K562 (cell line): ENCODE data around the gene EXOSC2. TPM values are rescaled to one million over a fixed set of nuclear protein-coding genes. Genes with fewer than 3 reads are reported as not detected.
A peak's percentile ranks its signal among the peaks of the same experiment; 100 is the strongest.

Experiments used
- CHCHD3 ChIP-seq: fragments of 250-450 bp; sonication (Bioruptor Pico); IDR thresholded peaks from 2 replicates; pipeline ENCODE4 v2.1.2; 2022; ENCODE audit warnings: mild to moderate bottlenecking
- ETS2 ChIP-seq: IDR thresholded peaks from 2 replicates; pipeline ENCODE4 v1.6.1; 2016; ENCODE audit warnings: borderline replicate concordance, missing genetic modification characterization, mild to moderate bottlenecking, moderate library complexity, missing compliant biosample characterization; ENCODE audit not compliant: poor library complexity, severe bottlenecking
- ETV6 ChIP-seq, 3 experiments: fragments of 150-350 bp in 1 of 3; sonication (generic) in 1 of 3; formaldehyde crosslinking in 1 of 3; IDR thresholded peaks; 2 replicates each; pipeline versions ENCODE4 v1.6.1 to v1.8.0; 2014 to 2022; ENCODE audit warnings: borderline replicate concordance in 2 of 3, low read depth in 2 of 3, antibody characterized with exemption in 1 of 3, low read length in 1 of 3, mild to moderate bottlenecking in 1 of 3, missing genetic modification reagents in 1 of 3
- HDAC2 ChIP-seq: fragments of 450-650 bp; IDR thresholded peaks from 2 replicates; pipeline ENCODE4 v1.6.1; 2016; ENCODE audit warnings: mild to moderate bottlenecking
- JUN ChIP-seq, 2 experiments: sonication (generic) in 1 of 2; formaldehyde crosslinking in 1 of 2; IDR thresholded peaks; 2 replicates each; pipeline versions ENCODE4 v1.6.1 to v1.8.0; 2012 to 2022; ENCODE audit warnings: borderline replicate concordance in 2 of 2, mild to moderate bottlenecking in 2 of 2, improper control_type of control experiment in 1 of 2, low read depth in 1 of 2, low read length in 1 of 2, missing genetic modification reagents in 1 of 2
- MIER1 ChIP-seq: fragments of 450-650 bp; IDR thresholded peaks from 2 replicates; pipeline ENCODE4 v1.6.1; 2016; ENCODE audit warnings: antibody characterized with exemption, mild to moderate bottlenecking, low read depth
- NFRKB ChIP-seq: fragments of 450-650 bp; IDR thresholded peaks from 2 replicates; pipeline ENCODE4 v1.6.1; 2016; ENCODE audit warnings: low read depth
- PHTF2 ChIP-seq: fragments of 250-450 bp; sonication (Bioruptor Pico); IDR thresholded peaks from 2 replicates; pipeline ENCODE4 v1.5.0; 2021; ENCODE audit warnings: mild to moderate bottlenecking
- POLR2G ChIP-seq: fragments of 200-400 bp; formaldehyde crosslinking; IDR thresholded peaks from 2 replicates; pipeline ENCODE4 v1.6.1; 2017; ENCODE audit warnings: low read depth, mild to moderate bottlenecking, antibody characterized with exemption, low read length, moderate library complexity
- TAF1 ChIP-seq: IDR thresholded peaks from 2 replicates; pipeline ENCODE4 v1.6.1; 2011; ENCODE audit warnings: mild to moderate bottlenecking, low read length, moderate library complexity; ENCODE audit not compliant: insufficient read depth, control insufficient read depth, severe bottlenecking; ENCODE audit errors: extremely low read depth
- ZNF57 ChIP-seq: fragments of 450-650 bp; formaldehyde crosslinking; IDR thresholded peaks from 2 replicates; pipeline ENCODE4 v1.4.0; 2020; ENCODE audit warnings: mild to moderate bottlenecking, moderate library complexity
- ZNF644 ChIP-seq: fragments of 200-800 bp; sonication (Bioruptor generic); IDR thresholded peaks from 2 replicates; pipeline ENCODE4 v1.6.1; 2016; ENCODE audit warnings: low read depth, missing genetic modification characterization, missing compliant biosample characterization
- polyA plus RNA-seq, 8 experiments: library from polyadenylated mRNA; depleted of rRNA in 4 of 8; stranded (reverse) in 5 of 8; unstranded in 3 of 8; fragments of >200 nt; fragmentation: Nextera tagmentation in 2 of 8; fragmentation: Illumina TruSeq in 1 of 8; extraction: Ambion mirVana in 2 of 8; extraction: Trizol in 1 of 8; gene quantifications; 2 replicates each; pipeline versions ENCODE4 v1.2.1 to v1.2.3, GENCODE V29; 2011 to 2014; ENCODE audit warnings: inconsistent platforms in 1 of 8, missing spikeins in 1 of 8
- total RNA-seq, 7 experiments: library from RNA; depleted of rRNA in 6 of 7; stranded (reverse); fragments of >200 nt in 6 of 7; fragmentation: Illumina TruSeq in 2 of 7; extraction: Trizol in 2 of 7; gene quantifications; 2 replicates each; pipeline versions ENCODE4 v1.2.1 to v1.2.3, GENCODE V29; 2011 to 2021; ENCODE audit warnings: low replicate concordance in 1 of 7
- TF ChIP-seq, protein P1 (sequence below), 2 experiments: fragments of 450-650 bp; IDR thresholded peaks; 2 replicates each; pipeline ENCODE4 v1.6.1; 2018; ENCODE audit warnings: mild to moderate bottlenecking in 2 of 2, low read depth in 1 of 2; ENCODE audit not compliant: partially characterized antibody in 2 of 2
- TF ChIP-seq, protein P2 (sequence below): fragments of 200-800 bp; sonication (Bioruptor generic); IDR thresholded peaks from 2 replicates; pipeline ENCODE4 v1.6.1; 2017; ENCODE audit warnings: missing genetic modification characterization, missing compliant biosample characterization
- TF ChIP-seq, protein P3 (sequence below), 2 experiments: fragments of 200-800 bp in 1 of 2; sonication (Bioruptor generic) in 1 of 2; sonication (generic) in 1 of 2; formaldehyde crosslinking in 1 of 2; IDR thresholded peaks in 1 of 2; conservative IDR thresholded peaks in 1 of 2; 2 replicates each; pipeline versions ENCODE4 v1.5.0 to v1.6.1; 2016 to 2020; ENCODE audit warnings: missing compliant biosample characterization in 1 of 2, missing genetic modification characterization in 1 of 2, missing genetic modification reagents in 1 of 2
- TF ChIP-seq, protein P4 (sequence below): sonication (generic); formaldehyde crosslinking; IDR thresholded peaks from 2 replicates; pipeline ENCODE4 v1.8.1; 2022; ENCODE audit warnings: missing genetic modification reagents

Gene EXOSC2
- total and polyA plus RNA-seq, 9 of the 15 experiments (the other 6 are each of a cell fraction or from before 2014, with no cell fraction given) = 46.0 to 101 (median 77.6) TPM

DNA sequence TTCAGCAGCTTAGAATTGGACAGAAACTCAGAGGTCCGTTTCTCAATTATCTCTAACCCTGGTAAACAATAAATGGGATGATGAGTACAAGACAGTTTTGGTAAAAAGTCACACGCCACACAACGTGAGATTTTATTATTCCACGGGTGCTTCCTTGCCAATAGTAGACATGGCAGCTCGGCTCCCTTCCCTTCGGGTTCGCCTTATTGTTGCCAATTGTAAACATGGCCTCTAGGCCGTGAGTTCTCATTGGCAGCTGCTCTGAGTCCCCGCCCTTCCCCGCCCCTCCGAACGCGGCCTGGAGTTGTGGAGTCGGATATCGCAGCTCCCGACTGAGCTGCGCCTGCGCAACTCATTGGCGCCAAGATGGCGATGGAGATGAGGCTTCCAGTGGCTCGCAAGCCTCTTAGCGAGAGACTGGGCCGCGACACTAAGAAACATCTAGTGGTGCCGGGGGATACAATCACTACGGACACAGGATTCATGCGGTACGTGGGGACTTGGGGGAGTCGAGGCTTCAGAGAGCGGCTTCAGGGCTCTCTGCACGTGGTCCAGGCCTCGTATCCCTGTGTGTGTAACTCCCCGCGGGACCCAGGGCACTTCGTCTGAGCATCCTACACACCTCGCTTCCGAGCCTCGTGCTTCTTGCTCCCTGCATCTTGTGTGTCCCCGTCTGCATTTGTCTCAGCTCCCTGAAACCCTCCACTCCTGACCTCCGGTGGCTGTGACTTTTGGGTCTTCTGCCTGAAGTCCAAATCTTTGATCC lies at the start of gene EXOSC2 (continued):
- TF ChIP-seq, protein P1, sequence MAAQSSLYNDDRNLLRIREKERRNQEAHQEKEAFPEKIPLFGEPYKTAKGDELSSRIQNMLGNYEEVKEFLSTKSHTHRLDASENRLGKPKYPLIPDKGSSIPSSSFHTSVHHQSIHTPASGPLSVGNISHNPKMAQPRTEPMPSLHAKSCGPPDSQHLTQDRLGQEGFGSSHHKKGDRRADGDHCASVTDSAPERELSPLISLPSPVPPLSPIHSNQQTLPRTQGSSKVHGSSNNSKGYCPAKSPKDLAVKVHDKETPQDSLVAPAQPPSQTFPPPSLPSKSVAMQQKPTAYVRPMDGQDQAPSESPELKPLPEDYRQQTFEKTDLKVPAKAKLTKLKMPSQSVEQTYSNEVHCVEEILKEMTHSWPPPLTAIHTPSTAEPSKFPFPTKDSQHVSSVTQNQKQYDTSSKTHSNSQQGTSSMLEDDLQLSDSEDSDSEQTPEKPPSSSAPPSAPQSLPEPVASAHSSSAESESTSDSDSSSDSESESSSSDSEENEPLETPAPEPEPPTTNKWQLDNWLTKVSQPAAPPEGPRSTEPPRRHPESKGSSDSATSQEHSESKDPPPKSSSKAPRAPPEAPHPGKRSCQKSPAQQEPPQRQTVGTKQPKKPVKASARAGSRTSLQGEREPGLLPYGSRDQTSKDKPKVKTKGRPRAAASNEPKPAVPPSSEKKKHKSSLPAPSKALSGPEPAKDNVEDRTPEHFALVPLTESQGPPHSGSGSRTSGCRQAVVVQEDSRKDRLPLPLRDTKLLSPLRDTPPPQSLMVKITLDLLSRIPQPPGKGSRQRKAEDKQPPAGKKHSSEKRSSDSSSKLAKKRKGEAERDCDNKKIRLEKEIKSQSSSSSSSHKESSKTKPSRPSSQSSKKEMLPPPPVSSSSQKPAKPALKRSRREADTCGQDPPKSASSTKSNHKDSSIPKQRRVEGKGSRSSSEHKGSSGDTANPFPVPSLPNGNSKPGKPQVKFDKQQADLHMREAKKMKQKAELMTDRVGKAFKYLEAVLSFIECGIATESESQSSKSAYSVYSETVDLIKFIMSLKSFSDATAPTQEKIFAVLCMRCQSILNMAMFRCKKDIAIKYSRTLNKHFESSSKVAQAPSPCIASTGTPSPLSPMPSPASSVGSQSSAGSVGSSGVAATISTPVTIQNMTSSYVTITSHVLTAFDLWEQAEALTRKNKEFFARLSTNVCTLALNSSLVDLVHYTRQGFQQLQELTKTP (IDR thresholded peaks at IDR 0.05; ENCODE audit: low read depth in 1 of 2, partially characterized antibody in 2 of 2) = peak in 1 of 2 experiments; percentile 45
- peak; percentile 74; the same call in 1 of the 2 replicates for TF ChIP-seq NFRKB
- peak; percentile 98 for TF ChIP-seq TAF1
- TF ChIP-seq, protein P2, sequence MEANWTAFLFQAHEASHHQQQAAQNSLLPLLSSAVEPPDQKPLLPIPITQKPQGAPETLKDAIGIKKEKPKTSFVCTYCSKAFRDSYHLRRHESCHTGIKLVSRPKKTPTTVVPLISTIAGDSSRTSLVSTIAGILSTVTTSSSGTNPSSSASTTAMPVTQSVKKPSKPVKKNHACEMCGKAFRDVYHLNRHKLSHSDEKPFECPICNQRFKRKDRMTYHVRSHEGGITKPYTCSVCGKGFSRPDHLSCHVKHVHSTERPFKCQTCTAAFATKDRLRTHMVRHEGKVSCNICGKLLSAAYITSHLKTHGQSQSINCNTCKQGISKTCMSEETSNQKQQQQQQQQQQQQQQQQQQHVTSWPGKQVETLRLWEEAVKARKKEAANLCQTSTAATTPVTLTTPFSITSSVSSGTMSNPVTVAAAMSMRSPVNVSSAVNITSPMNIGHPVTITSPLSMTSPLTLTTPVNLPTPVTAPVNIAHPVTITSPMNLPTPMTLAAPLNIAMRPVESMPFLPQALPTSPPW (CRISPR knock-in tag) = no peak; the same call in 1 of the 2 replicates
- TF ChIP-seq JUN (IDR thresholded peaks at IDR 0.05; ENCODE audit: borderline replicate concordance, low read depth, low read length) = peak; percentile 5; the same call in 1 of the 2 replicates
- no peak for TF ChIP-seq JUN (CRISPR knock-in tag; IDR thresholded peaks at IDR 0.05; ENCODE audit: borderline replicate concordance)
- TF ChIP-seq MIER1 = no peak
- peak; percentile 77; the same call in 1 of the 2 replicates for TF ChIP-seq ZNF644 (tag)
- no peak for TF ChIP-seq ETV6 (IDR thresholded peaks at IDR 0.05; ENCODE audit: borderline replicate concordance in 1 of 2, low read depth in 2 of 2, low read length in 1 of 2)
- no peak for TF ChIP-seq ETV6 (CRISPR knock-in tag; IDR thresholded peaks at IDR 0.05; ENCODE audit: borderline replicate concordance)
- TF ChIP-seq PHTF2 (CRISPR knock-in tag) = no peak
- TF ChIP-seq, protein P3, sequence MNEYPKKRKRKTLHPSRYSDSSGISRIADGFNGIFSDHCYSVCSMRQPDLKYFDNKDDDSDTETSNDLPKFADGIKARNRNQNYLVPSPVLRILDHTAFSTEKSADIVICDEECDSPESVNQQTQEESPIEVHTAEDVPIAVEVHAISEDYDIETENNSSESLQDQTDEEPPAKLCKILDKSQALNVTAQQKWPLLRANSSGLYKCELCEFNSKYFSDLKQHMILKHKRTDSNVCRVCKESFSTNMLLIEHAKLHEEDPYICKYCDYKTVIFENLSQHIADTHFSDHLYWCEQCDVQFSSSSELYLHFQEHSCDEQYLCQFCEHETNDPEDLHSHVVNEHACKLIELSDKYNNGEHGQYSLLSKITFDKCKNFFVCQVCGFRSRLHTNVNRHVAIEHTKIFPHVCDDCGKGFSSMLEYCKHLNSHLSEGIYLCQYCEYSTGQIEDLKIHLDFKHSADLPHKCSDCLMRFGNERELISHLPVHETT (CRISPR knock-in tag; conservative IDR thresholded peaks at IDR 0.05 in 1 of 2, IDR thresholded peaks at IDR 0.05 in 1 of 2) = peak in 1 of 2 experiments; percentile 42; a peak in 1 of 4 replicates
- TF ChIP-seq CHCHD3 = no peak
- no peak for TF ChIP-seq ETS2 (tag)
- no peak for TF ChIP-seq ZNF57 (CRISPR knock-in tag)
- TF ChIP-seq POLR2G = peak; percentile 89
- TF ChIP-seq HDAC2 = peak; percentile 62; the same call in 1 of the 2 replicates
- TF ChIP-seq, protein P4, sequence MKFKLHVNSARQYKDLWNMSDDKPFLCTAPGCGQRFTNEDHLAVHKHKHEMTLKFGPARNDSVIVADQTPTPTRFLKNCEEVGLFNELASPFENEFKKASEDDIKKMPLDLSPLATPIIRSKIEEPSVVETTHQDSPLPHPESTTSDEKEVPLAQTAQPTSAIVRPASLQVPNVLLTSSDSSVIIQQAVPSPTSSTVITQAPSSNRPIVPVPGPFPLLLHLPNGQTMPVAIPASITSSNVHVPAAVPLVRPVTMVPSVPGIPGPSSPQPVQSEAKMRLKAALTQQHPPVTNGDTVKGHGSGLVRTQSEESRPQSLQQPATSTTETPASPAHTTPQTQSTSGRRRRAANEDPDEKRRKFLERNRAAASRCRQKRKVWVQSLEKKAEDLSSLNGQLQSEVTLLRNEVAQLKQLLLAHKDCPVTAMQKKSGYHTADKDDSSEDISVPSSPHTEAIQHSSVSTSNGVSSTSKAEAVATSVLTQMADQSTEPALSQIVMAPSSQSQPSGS = no peak
